NOMO-1 (cell line): ENCODE measurements around the gene TNFRSF6B.
"Not testable (repeated sequence)": the region's sequence is repeated elsewhere in the genome, so short reads cannot be mapped to it uniquely, and the experiment has no call there.

Source experiments
- DNase-seq, 2 experiments: peaks; one replicate each; lab custom pipeline; 2025; ENCODE audit not compliant: unreplicated experiment in 2 of 2; lab: John Stamatoyannopoulos, UW

TNFRSF6B gene

DNA sequence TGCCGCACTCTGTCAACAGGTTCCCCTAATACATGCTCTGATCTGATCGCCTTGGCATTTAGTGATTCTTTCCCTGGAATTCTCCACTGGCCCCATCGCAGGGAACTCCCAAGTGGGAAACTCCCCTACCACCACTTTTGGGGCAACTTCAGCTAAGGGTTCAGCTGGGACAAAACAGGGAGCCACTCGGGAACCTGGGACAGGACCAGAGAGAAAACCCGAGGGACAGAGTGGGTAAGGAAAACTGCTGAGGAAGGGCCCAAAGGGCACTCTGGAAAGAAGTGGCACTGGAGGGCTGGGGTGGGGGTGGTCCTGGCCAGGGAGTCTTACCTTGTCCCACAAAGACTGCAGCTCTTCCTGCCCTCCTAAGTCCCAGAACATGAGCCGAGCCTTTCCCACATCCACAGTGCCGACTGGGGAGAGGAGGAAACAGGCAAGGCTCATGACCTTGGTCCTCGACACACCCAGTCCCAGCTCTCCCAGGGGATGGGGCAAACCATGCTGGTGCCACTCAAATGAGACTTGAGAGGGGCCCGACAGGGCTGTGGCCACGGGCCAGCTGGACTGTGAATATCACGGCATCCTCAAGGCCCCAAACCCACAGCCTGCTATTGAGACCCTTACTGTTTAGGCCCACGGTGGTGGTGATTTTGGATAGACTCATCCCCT is 9.7 kb downstream of the TNFRSF6B start:
- no peak for DNase-seq

GRCh38 chr20:63706852-63707557 is 10.6 kb downstream of the TNFRSF6B start:
- DNase-seq: peak; percentile 15 to 47

DNA sequence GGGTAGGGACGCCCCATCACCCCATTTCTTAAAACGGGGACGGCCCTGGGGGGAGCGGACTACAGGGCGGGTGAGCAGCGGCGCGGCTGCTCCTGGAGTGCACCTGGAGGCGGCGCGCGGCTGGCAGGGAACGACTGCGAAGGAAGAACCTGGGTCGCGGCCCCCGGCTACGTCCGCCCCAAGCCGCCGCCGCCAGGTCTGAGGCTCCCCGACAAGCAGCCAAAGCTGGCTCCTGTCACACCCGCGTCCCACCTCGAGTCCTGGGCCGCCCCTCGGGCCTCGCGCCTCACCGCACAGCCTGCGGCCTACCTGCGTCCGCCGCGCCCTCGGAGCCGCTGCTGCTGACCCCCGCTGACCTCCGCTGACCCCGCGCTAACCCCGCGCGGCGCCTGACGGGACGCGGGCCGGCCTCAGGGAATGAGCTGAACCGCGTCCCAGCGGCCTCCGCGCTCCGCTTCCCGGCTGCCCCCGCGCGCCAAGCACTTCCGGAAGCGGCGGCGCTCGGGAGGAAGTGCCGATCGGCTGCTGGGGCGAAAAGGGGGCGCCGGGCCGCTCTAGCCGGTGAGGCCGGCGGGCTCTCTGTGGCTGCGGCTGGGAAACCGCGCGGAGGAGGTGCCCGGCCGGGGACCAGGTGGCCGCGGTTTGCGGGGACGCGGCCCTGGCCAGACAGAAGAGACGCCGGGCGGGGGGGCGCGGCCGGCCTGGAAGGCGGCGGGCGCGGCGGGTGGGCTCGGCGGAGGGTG is 11.3 kb downstream of the TNFRSF6B start, which contains the start of the genes ARFRP1 and ZGPAT:
Gene ARFRP1 (minus strand): TSS at position 419 of the 743 bp plus-strand sequence. CDS start 885 bp downstream, outside the sequence.
Gene ZGPAT (plus strand): TSS at position 482 of the 743 bp plus-strand sequence. CDS start 542 bp downstream, outside the sequence.
- peak; percentile 86 to 92 for DNase-seq

- DNase-seq: no peak
These were observed 12.1 kb downstream of the TNFRSF6B start for GRCh38 chr20:63708301-63709148.

- no peak for DNase-seq
These were observed 12.7 kb downstream of the TNFRSF6B start for GRCh38 chr20:63709149-63709527.

- no peak for DNase-seq
These were observed 14.7 kb downstream of the TNFRSF6B start for GRCh38 chr20:63711085-63711645.

DNA sequence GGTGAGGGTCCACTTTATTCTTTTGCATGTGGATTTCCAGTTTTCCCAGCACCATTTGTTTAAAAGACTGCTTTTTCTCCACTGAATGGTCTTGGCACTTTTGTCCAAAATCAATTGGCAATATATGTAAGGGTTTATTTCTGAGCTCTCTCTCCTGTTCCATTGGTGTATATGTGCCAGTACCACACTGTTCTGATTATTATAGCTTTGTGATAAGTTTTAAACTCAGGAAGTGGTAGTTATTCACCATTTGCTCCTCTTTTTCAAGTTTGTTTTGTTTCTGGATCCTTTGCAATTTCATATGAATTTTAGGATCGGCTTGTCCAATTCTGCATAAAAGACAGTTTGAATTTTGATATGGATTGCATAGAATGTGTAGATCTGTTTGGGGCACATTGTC is 15.7 kb downstream of the TNFRSF6B start:
- DNase-seq: no peak

DNA sequence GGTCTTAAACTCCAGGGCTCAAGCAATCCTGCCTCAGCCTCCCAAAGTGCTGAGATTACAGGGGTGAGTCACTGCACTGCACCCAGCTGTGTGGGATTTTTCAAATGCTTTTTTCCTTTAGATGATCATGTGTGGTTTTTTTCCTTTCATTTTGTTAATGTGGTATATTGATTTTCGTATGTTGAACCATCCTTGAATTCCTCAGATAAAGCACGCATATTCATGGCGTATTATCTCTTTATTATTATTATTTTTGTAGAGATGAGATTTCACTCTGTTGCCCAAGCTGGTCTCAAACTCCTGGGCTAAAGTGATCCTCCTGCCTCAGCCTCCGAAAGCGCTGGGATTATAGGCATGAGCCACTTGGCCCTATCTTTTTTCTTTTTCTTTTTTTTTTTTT is 18.4 kb downstream of the TNFRSF6B start:
- no peak for DNase-seq

- no peak for DNase-seq
These were observed 22.5 kb downstream of the TNFRSF6B start for GRCh38 chr20:63718996-63719395.

DNA sequence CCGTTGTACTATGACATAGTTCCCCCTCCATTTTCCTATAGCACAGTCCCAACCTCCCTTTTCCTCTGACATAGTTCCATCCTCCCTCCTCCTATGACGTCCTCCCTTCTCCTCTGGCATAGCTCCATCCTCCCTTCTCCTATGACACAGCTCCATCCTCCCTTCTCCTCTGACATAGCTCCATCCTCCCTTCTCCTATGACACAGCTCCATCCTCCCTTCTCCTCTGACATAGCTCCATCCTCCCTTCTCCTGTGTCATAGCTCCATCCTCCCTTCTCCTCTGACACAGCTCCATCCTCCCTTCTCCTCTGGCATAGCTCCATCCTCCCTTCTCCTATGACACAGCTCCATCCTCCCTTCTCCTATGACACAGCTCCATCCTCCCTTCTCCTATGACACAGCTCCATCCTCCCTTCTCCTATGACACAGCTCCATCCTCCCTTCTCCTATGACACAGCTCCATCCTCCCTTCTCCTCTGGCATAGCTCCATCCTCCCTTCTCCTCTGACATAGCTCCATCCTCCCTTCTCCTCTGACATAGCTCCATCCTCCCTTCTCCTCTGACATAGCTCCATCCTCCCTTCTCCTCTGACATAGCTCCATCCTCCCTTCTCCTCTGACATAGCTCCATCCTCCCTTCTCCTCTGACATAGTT is 26.6 kb downstream of the TNFRSF6B start:
- DNase-seq: not testable (repeated sequence)

GRCh38 chr20:63730189-63730733 is 33.8 kb downstream of the TNFRSF6B start:
- not testable (repeated sequence) for DNase-seq

GRCh38 chr20:63731410-63731809 is 35.0 kb downstream of the TNFRSF6B start:
- no peak for DNase-seq

GRCh38 chr20:63732118-63733095 is 36.0 kb downstream of the TNFRSF6B start:
- DNase-seq: no peak

DNA sequence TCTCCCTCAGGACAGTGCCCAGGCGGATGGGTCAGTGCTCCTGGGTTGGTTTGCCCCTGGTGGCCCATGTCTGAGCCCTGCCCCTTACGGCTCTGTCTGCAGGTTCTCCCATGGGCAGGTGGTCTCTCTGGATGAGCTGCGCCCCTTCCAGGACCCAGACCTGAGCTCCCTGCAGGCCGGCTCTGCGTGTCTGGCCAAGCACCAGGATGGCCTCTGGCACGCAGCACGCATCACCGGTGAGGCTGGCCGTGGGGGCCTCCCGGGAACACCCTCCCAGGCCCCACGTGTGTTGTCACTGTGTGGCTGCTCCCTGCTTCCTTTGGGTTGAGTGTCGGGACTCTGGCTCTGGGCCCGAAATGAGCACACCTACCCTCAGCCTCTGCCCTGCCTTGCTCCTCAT is 36.7 kb downstream of the TNFRSF6B start:
- no peak for DNase-seq

DNA sequence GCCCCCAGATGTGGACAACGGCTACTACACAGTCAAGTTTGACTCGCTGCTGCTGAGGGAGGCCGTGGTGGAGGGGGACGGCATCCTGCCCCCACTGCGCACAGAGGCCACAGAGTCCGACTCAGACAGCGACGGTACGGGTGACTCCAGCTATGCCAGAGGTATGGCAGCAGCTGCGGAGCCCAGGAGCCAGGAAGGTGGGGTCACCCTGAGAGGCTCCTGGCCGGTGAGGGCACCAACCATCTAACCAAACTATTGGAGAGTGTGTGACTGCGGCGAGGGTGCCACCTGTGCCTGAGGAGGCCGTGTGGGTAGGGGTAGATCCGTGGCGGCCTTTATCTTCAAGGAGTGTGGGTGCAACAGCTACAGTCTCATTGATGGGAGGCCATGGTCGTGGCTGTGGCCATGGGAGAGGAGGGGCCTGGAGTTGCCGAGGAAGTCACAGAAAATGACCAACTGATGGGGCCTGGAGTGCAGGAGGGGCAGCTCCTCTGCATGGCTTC is 37.2 kb downstream of the TNFRSF6B start:
- no peak for DNase-seq

GRCh38 chr20:63734111-63734945 is 37.9 kb downstream of the TNFRSF6B start:
- DNase-seq: no peak
